Measurements from ENCODE around the gene CRKL. TPM values are rescaled to one million over a fixed set of nuclear protein-coding genes. Genes with fewer than 3 reads are reported as not detected.

The CRKL gene
- total RNA-seq, 1 experiment from 2014 or later = 82.7 TPM

- intact Hi-C loops (cut with micrococcal nuclease; ENCODE audit: unreplicated experiment) = loop anchor here (5.0 kb wide), 2 partner anchors 67 to 97 kb away; partner anchors contain the start of genes PI4KA and SNAP29
- no peaks in the 10 kb centered on the region for H3K27me3 Mint-ChIP-seq (ENCODE audit: insufficient read depth, unreplicated experiment)
- Histone ChIP-seq H3K4me3 (ENCODE audit: low read depth, low read length) (no peak overlapping the region), H3K9me3 (no peaks in the 10 kb centered on the region), H3K27me3 (replicated peaks; ENCODE audit: control insufficient read depth, insufficient read depth, low read length) (no peaks in the 10 kb centered on the region), H3K4me1 (peaks cover 67% of the 10 kb centered on the region), H3K36me3 (ENCODE audit: control insufficient read depth, insufficient read depth, low read length) (peaks cover 4% of the 10 kb centered on the region)
- H3K4me1 Mint-ChIP-seq (ENCODE audit: low read depth, unreplicated experiment) = peaks cover 11% of the 10 kb centered on the region
- peaks cover 82% of the 10 kb centered on the region for H3K36me3 Mint-ChIP-seq (ENCODE audit: insufficient read depth, unreplicated experiment)
- TF ChIP-seq, protein P1, sequence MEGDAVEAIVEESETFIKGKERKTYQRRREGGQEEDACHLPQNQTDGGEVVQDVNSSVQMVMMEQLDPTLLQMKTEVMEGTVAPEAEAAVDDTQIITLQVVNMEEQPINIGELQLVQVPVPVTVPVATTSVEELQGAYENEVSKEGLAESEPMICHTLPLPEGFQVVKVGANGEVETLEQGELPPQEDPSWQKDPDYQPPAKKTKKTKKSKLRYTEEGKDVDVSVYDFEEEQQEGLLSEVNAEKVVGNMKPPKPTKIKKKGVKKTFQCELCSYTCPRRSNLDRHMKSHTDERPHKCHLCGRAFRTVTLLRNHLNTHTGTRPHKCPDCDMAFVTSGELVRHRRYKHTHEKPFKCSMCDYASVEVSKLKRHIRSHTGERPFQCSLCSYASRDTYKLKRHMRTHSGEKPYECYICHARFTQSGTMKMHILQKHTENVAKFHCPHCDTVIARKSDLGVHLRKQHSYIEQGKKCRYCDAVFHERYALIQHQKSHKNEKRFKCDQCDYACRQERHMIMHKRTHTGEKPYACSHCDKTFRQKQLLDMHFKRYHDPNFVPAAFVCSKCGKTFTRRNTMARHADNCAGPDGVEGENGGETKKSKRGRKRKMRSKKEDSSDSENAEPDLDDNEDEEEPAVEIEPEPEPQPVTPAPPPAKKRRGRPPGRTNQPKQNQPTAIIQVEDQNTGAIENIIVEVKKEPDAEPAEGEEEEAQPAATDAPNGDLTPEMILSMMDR (IDR thresholded peaks at IDR 0.05; ENCODE audit: insufficient read depth in 1 of 2, low read depth in 1 of 2, low read length in 1 of 2, severe bottlenecking in 1 of 2, unreplicated experiment in 1 of 2) = no peak
- no TSS peak for BruUV-seq (replicated peaks)
- H3K4me3 Mint-ChIP-seq (ENCODE audit: unreplicated experiment) = no peak overlapping the region
- ChIA-PET POLR2A (interaction anchor here (1.2 kb wide), 1 partner anchor 28 kb away, joined by 3 read pairs; the partner anchor contains the start of gene LZTR1), CTCF (no interaction called here)
- peak overlapping the region; percentile 57 for H3K27ac Mint-ChIP-seq (ENCODE audit: unreplicated experiment)
- DNase-seq = no peak
- H3K9me3 Mint-ChIP-seq (ENCODE audit: unreplicated experiment) = no peaks in the 10 kb centered on the region
Measured at GRCh38 chr22:20953668-20954500, 36.7 kb downstream of the CRKL start.

DNA sequence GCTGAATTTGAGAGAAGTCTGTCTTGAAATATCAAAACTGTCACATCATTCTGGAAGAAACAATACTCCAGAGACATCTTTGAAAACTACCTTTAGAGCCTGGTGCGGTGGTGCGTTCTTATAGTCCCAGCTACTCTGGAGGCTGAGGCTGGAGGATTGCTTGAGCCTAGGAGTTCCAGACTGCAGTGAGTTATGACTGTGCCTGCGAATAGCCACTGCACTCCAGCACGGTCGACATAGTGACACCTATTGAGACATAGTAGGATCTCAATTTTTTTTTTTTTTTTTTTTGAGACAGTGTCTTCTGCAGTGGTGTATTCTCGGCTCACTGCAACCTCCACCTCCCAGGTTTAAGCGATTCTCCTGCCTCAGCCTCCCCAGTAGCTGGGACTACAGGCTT is 38.3 kb downstream of the CRKL start:
- Mint-ChIP-seq H3K27ac (ENCODE audit: unreplicated experiment) (no peak overlapping the region), H3K4me3 (ENCODE audit: unreplicated experiment) (no peak overlapping the region), H3K4me1 (ENCODE audit: low read depth, unreplicated experiment) (no peaks in the 10 kb centered on the region), H3K9me3 (ENCODE audit: unreplicated experiment) (no peaks in the 10 kb centered on the region), H3K27me3 (ENCODE audit: insufficient read depth, unreplicated experiment) (no peaks in the 10 kb centered on the region), H3K36me3 (ENCODE audit: insufficient read depth, unreplicated experiment) (peaks cover 66% of the 10 kb centered on the region)
- no peaks in the 10 kb centered on the region; the same call in none of the 2 replicates for H3K36me3 ChIP-seq (ENCODE audit: control insufficient read depth, insufficient read depth, low read length)
- H3K27me3 ChIP-seq (replicated peaks; ENCODE audit: control insufficient read depth, insufficient read depth, low read length) = no peaks in the 10 kb centered on the region
- peaks cover 55% of the 10 kb centered on the region for H3K4me1 ChIP-seq
- BruUV-seq (replicated peaks) = no TSS peak
- no peak for DNase-seq
- intact Hi-C loops (cut with micrococcal nuclease; ENCODE audit: unreplicated experiment) = no loop called here
- ChIA-PET POLR2A (no interaction called here), CTCF (interaction anchor here (1.1 kb wide), 1 partner anchor 38 kb away, joined by 5 read pairs; the partner anchor contains the start of gene CRKL)
- TF ChIP-seq, protein P1 (IDR thresholded peaks at IDR 0.05; ENCODE audit: insufficient read depth in 1 of 2, low read depth in 1 of 2, low read length in 1 of 2, severe bottlenecking in 1 of 2, unreplicated experiment in 1 of 2) = no peak
- no peaks in the 10 kb centered on the region for H3K9me3 ChIP-seq
- no peak overlapping the region for H3K4me3 ChIP-seq (ENCODE audit: low read depth, low read length)

DNA sequence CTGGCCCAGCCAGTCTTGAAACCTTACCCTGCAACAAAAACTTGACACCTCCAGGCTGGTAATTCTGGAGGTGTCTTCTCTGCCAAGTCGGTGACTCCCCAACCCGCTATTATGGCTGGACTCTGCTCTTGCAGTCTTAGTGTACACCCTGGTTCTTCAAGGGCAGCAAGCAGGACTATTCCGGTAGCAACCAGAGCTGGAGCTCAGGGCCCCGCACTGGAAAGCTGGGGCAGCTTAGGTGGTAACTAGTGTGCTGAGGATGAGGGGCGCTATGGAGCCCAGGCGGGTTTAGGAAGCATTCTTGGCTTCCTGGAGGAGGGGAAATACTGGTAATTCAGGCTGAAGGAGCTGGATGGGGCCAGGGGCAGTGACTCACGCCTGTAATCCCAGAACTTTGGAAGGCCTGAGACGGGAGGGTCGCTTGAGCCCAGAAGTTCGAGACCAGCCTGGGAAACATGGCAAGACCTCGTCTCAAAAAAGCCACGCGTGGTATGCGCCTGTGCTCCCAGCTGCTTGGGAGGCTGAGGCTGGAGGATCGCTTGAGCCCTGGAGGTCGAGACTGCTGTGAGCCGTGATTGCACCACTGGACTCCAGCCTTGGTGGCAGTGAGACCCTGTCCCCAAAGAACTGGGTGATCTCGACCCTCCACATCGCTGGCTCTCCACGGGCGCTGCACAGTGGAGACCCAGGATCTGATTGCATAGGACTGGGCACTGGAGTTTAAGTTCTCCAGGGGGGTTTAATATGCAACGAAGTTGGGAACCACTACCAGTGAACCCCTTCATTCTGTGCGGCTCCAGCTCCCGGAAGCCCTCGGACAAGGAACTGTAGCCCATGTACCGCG is 39.3 kb downstream of the CRKL start:
- DNase-seq = peak; percentile 68 to 74
- Mint-ChIP-seq H3K36me3 (ENCODE audit: insufficient read depth, unreplicated experiment) (peaks cover 57% of the 10 kb centered on the region), H3K27me3 (ENCODE audit: insufficient read depth, unreplicated experiment) (no peaks in the 10 kb centered on the region), H3K4me1 (ENCODE audit: low read depth, unreplicated experiment) (no peaks in the 10 kb centered on the region), H3K27ac (ENCODE audit: unreplicated experiment) (peak overlapping the region; percentile 42), H3K4me3 (ENCODE audit: unreplicated experiment) (peak overlapping the region; percentile 82), H3K9me3 (ENCODE audit: unreplicated experiment) (no peaks in the 10 kb centered on the region)
- POLR2A ChIA-PET = no interaction called here
- Histone ChIP-seq H3K36me3 (ENCODE audit: control insufficient read depth, insufficient read depth, low read length) (no peaks in the 10 kb centered on the region; the same call in none of the 2 replicates), H3K4me3 (ENCODE audit: low read depth, low read length) (peak overlapping the region; percentile 77), H3K4me1 (peaks cover 46% of the 10 kb centered on the region), H3K9me3 (no peaks in the 10 kb centered on the region), H3K27me3 (replicated peaks; ENCODE audit: control insufficient read depth, insufficient read depth, low read length) (no peaks in the 10 kb centered on the region)
- no TSS peak for BruUV-seq (replicated peaks)
- CTCF ChIA-PET = interaction anchor here (0.5 to 2.9 kb wide), 7 partner anchors 12 to 153 kb away, joined by 3 to 19 read pairs (median 3); partner anchors contain the start of gene CRKL
- TF ChIP-seq, protein P1 (IDR thresholded peaks at IDR 0.05; ENCODE audit: insufficient read depth in 1 of 2, low read depth in 1 of 2, low read length in 1 of 2, severe bottlenecking in 1 of 2, unreplicated experiment in 1 of 2) = no peak
- intact Hi-C loops (cut with micrococcal nuclease; ENCODE audit: unreplicated experiment) = loop anchor here (2.0 kb wide), 2 partner anchors 40 to 44 kb away; partner anchors contain the start of gene CRKL
